NCI-H82 treated with DMSO at 0.1 percent for 48 hours (cell line): ENCODE measurements around the gene YWHAQ.
"Not testable (repeated sequence)": the region's sequence is repeated elsewhere in the genome, so short reads cannot be mapped to it uniquely, and the experiment has no call there.

ENCODE experiments used
- DNase-seq: peaks from one replicate; lab custom pipeline; 2025; ENCODE audit not compliant: unreplicated experiment; lab: John Stamatoyannopoulos, UW

YWHAQ gene

GRCh38 chr2:9594366-9595054 is 36.3 kb downstream of the YWHAQ start:
- DNase-seq, result no peak

DNA sequence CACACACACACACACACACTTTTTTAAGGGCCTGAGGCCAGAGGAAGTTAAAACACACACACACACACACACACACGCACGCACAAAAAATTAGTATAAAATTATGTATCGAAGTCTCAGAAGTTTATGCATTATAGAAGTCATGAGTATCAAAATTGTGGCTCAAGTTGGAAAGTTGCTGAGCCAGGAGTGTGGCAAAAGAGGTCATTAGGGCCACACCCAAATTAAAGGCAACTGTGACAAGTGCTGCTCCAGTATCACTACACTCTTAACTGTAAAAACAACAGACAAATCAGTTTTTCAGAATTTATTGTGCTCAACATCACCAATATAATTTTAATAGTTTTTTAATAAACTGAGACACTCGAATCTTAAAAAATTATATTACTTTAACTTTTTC is 36.9 kb downstream of the YWHAQ start:
- no peak for DNase-seq

GRCh38 chr2:9592699-9593098 is 38.1 kb downstream of the YWHAQ start:
- DNase-seq, result no peak

DNA sequence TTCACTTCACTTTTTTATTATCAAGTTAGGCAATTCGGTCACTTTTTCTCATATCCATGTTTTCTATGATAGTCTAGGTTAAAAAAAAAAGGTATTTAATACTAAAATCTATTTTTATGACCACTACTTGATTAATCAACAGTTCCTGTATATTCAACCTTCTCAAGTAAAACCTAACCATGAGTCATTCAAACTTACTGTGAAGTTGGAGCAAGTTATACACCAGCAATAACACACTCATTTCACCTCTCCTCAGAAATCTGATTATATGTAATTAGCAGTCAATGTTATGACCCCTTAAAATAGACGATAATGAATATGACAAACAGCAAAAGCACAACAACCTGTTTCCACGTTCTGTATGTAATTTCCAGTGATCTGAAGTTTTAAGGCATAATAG is 40.2 kb downstream of the YWHAQ start:
- DNase-seq, result no peak

DNA sequence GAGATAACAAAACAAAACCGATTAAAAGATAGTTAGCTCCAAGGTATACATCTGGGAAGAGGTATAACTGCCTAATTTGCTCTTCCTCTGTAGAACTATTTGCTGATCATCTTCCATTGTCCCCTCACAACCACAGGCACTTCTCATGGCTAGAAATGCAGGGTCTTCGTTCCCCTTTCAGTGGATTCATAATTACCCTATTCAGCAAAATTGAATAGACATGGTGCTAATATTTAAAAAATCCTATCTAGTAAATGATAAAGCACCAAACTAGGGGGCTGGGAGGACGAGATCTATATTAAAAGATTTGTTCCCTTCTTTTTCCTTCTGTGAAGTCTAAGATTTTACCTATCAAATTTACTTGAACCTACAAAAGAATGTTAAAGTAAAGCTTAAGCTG is 44.3 kb downstream of the YWHAQ start:
- DNase-seq, result no peak

DNA sequence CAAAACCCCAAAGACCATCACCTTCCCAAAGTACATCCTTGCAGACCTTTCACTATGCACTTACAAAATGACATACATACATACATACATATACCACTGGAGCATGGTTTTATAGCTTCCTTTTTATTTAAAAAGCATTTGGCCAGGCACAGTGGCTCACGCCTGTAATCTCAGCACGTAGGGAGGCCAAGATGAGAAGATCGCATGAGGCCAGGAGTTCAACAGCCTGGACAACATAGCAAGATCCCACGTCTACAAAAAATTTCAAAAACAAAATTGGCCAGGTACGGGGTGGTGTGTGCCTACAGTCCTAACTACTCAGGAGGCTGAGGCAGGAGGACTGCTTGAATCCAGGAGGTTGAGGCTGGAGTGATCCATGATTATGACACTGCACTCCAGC is 45.3 kb downstream of the YWHAQ start:
- DNase-seq, result no peak

DNA sequence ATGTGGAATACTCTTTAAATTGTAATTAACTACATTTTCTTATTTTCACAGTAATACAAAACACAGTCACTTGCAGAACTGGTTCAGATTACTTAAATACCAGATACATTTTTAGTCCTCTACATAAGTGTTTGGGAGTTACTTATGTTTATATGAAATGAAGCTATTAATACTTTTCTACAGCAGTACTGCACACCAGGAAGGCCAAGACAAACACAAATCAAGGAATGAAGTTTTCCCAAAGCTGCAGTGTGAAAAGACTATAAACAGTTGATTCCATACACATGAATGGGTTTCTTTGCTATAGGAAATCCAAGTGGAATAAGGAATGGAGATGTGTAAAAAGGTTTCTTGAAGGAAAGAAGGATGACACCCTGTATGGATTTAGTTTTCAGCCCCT is 45.9 kb downstream of the YWHAQ start:
- DNase-seq, result not testable (repeated sequence)

GRCh38 chr2:9582624-9583023 is 48.2 kb downstream of the YWHAQ start:
- DNase-seq, result no peak

DNA sequence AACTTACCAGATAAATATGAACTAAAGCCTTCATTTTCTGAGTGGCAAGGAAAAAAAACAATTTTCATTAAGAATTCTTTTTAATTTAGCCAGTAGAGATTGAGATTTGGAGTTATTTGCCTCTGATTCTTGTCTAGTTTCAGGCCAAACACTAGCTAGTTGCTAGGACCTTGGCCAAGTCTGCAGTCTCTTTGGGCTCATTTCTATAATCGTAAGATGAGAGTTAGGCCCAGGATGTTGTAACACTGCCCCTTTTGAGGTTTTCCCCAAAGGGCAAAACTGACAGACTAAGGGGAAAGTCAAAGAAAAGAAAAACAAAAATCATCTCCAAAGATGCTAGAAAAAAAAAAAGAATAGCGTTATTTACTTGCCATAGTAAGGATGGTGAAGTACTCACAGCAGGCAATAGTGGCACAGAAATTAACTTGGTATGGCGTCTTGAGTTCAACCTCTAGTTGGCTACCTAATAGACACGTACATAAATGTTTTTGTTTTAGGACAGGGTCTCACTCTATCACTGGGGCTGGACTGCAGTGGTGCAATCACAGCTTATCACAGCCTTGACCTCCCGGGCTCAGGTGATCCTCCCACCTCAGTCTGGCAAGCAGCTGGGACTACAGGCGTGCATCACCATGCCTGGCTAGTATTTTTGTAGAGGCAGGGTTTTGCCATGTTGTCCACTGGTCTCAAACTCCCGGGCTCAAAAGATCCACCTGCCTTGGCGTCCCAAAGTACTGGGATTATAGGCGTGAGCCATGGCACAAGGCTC is 52.1 kb downstream of the YWHAQ start:
- no peak for DNase-seq

DNA sequence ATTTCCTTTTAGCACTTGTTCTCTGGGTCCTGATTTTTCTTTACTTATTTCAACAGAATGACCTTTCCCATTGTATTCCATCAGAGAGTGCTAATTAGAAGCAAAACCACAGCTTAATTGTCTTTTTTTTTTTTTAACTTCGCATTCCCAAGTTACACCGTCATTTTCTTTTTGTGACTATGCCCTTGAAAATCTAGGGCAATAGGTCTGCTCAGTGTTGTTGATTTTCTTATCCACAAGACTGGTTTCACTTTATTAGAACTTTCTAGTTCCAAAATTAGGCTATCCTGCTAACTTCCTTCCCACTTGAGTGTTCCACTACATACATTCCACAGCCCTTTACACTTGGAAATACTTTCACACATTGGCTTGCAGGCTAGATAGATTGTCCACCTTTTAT is 56.5 kb downstream of the YWHAQ start:
- no peak for DNase-seq

GRCh38 chr2:9573840-9574239 is 57.0 kb downstream of the YWHAQ start:
- DNase-seq, result no peak

DNA sequence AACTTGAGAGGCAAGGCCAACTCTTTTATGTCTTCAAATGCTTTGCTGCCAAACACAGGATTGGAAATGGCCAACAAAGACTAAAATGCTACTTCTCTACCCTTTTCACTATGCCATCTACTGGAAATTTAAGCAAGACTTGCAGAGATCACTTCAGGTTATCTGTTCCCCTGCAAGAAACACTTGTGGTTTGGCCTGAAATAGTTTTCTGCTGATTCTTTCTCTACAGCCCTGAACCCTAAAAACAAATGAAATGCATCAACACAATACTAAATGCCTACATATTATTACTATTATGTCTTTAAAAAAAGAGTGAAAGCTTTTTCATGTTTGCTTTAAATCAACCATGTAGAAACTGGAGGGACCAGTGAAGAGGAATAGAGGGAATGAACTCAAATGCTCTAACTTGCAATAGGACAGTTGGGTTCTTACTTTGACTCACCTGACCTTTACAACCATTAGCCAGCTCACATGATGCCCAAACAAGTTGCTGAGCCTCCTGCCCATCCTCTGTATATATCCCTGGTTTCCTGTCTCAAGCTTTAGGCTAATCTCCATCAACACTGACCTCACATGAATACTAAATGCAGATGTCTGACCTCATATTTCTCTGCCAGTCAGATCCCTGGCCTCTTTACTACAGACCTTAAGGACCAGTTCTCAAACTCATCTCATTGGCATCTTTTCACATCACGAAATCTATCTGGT is 57.6 kb downstream of the YWHAQ start:
- no peak for DNase-seq

DNA sequence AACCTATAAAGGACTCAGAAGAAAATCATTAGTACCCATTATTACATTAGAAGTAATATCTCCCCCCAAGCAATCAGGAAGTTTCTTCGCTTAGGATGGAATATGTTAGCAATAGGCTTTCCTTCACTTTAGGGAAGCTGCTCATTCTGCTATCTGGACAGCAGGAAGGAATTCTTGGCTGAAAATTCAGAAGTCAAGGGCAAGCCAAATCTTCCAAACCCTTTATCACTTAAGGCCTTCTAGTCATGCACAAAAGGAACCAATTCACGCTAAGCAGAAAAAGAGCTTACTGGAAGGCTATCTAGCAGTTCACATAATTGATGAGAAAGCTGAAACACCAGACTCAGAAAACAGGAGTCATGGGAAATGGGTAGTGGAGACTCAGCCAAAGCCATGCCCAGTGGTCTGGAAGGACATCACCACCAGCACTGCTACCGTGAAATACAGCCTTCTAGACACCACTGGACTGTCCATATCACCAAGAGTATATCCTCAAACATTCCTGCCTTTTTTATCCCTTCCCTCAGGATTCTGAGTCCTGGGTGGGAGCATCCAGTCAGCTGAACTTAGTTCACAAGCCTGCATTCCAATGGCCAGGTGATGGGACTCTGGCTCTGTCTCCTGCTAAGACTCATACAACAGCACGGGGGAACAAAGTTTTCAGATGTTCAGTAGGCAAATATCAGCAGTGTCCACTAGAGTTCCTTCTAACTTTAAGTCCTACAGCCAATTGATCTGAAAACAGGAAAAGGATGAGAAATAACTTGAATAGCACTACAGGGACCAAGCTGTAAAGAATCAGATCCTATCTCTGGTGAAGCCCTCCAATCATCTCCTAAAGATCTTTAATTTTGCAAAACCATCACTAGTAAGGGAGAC is 60.4 kb downstream of the YWHAQ start:
- no peak for DNase-seq

- DNase-seq, result no peak
Observed at GRCh38 chr2:9565436-9566153, 65.2 kb downstream of the YWHAQ start.

DNA sequence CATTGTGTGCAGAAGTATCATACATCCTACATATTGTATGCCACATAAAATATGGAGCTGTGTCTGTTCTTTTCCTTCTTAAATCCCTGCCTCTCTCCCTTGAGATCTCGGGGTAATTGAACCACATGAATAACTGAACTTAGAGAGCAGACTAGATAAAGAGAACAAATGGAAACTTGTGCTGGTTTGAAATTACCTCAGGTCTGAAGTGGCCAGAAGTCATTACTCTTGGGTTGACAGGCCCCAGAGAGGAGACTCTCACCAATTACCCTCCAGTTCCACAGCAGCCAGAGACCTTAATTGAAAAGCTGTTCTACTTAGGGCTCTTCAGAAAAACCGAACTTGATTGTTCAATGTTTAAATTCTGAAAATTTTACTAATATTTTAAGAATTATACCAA is 70.2 kb downstream of the YWHAQ start:
- DNase-seq, result no peak

GRCh38 chr2:9558948-9559381 is 71.8 kb downstream of the YWHAQ start:
- DNase-seq, result no peak

GRCh38 chr2:9556121-9556743 is 74.6 kb downstream of the YWHAQ start:
- peak; percentile 8 for DNase-seq

- peak; percentile 90 for DNase-seq
Observed at GRCh38 chr2:9555297-9556120, 75.3 kb downstream of the YWHAQ start, which contains the start of gene ADAM17. Gene ADAM17 (minus strand): TSS chr2:9555830. CDS start chr2:9555605, 225 bp downstream.

GRCh38 chr2:9554921-9555296 is 75.9 kb downstream of the YWHAQ start:
- peak; percentile 51 for DNase-seq
